H1 (cell line): Measurements from ENCODE around the gene MEGF11. TPM values are rescaled to one million over a fixed set of nuclear protein-coding genes. Genes with fewer than 3 reads are reported as not detected.

Experiments
- BCL11A ChIP-seq, 2 experiments: IDR thresholded peaks; one replicate each; pipeline ENCODE4 v1.6.1; 2011; ENCODE audit warnings: low read depth in 2 of 2, low read length in 2 of 2, mild to moderate bottlenecking in 2 of 2
- CBX8 ChIP-seq: fragments of 300-800, 300-1000 bp; sonication (generic); IDR thresholded peaks from 2 replicates; pipeline ENCODE4 v1.7.1; 2016; ENCODE audit warnings: low read depth, low read length, borderline replicate concordance
- GTF2F1 ChIP-seq: IDR thresholded peaks from 2 replicates; pipeline ENCODE4 v1.6.1; 2012; ENCODE audit warnings: low read depth, low read length, improper control_type of control experiment, borderline replicate concordance
- JUND ChIP-seq: IDR thresholded peaks from 2 replicates; pipeline ENCODE4 v1.6.1; 2011; ENCODE audit warnings: mild to moderate bottlenecking, improper control_type of control experiment, low read length
- MAX ChIP-seq: IDR thresholded peaks from 2 replicates; pipeline ENCODE4 v1.6.1; 2012; ENCODE audit warnings: inconsistent platforms
- SRF ChIP-seq: IDR thresholded peaks from 2 replicates; pipeline ENCODE4 v1.6.1; 2011; ENCODE audit warnings: mild to moderate bottlenecking, low read depth, low read length, moderate library complexity
- polyA plus RNA-seq, 7 experiments: library from polyadenylated mRNA; depleted of rRNA in 3 of 7; stranded (reverse) in 5 of 7; unstranded in 2 of 7; fragments of >200 nt in 5 of 7; fragments of 200-250 nt in 2 of 7; gene quantifications; 1 replicate in 5 of 7; 2 replicates in 1 of 7; 4 replicates in 1 of 7; pipeline versions ENCODE4 v1.2.1 to v1.2.3, GENCODE V29; 2011 to 2013; ENCODE audit warnings: missing spikeins in 2 of 7, mixed read lengths in 2 of 7
- total RNA-seq: library from RNA; stranded (reverse); fragmentation: NEBNext Ultra II Directional; extraction: Animal tissue kit (Norgen Biotek cat#: 25700); gene quantifications from 2 replicates; pipeline ENCODE4 v1.2.1, GENCODE V29; 2021

The MEGF11 gene
- total and polyA plus RNA-seq, 2 of the 8 experiments (the other 6 are each of a cell fraction or from before 2014, with no cell fraction given): 4.4 to 4.8 TPM

- TF ChIP-seq JUND (no peak), SRF (no peak), GTF2F1 (no peak), MAX (no peak), CBX8 (no peak), BCL11A (IDR thresholded peaks at IDR 0.05; ENCODE audit: low read depth in 2 of 2, low read length in 2 of 2) (no peak)
Measured at GRCh38 chr15:66063147-66063546, 190.4 kb downstream of the MEGF11 start (continued).
